Neural progenitor cell (in vitro differentiated cells): ENCODE data around the gene GRK3. TPM values are rescaled to one million over a fixed set of nuclear protein-coding genes. Genes with fewer than 3 reads are reported as not detected.

ENCODE experiments used
- DNase-seq: peaks from one replicate; pipeline ENCODE4 v3.0.0-alpha.2; 2016; ENCODE audit warnings: low spot score
- H2AFZ ChIP-seq: fragments of 200-600 bp; sonication (generic); replicated peaks from 2 replicates; pipeline ENCODE4 v1.6.1; 2016; ENCODE audit warnings: antibody characterized with exemption
- H3F3A ChIP-seq: fragments of 200-600 bp; sonication (generic); 2 replicates; pipeline ENCODE4 v1.6.1; 2016; ENCODE audit warnings: antibody characterized with exemption, low read depth
- H3K27ac ChIP-seq: fragments of 200-600 bp; sonication (generic); 2 replicates; pipeline ENCODE4 v1.5.1; 2016; ENCODE audit warnings: mild to moderate bottlenecking
- H3K27me3 ChIP-seq: fragments of 200-600 bp; sonication (generic); 2 replicates; pipeline ENCODE4 v1.6.1; 2016; ENCODE audit warnings: mild to moderate bottlenecking, moderate library complexity
- H3K36me3 ChIP-seq: fragments of 200-600 bp; sonication (generic); 2 replicates; pipeline ENCODE4 v1.5.1; 2016
- H3K4me1 ChIP-seq: fragments of 200-600 bp; sonication (generic); 2 replicates; pipeline ENCODE4 v1.6.1; 2016; ENCODE audit warnings: mixed run types
- H3K4me2 ChIP-seq: fragments of 200-600 bp; sonication (generic); 2 replicates; pipeline ENCODE4 v1.6.1; 2016
- H3K4me3 ChIP-seq: fragments of 200-600 bp; sonication (generic); 2 replicates; pipeline ENCODE4 v1.5.1; 2016
- H3K79me2 ChIP-seq: fragments of 200-600 bp; sonication (generic); 2 replicates; pipeline ENCODE4 v1.6.1; 2016; ENCODE audit warnings: low read depth
- H3K9ac ChIP-seq: fragments of 200-600 bp; sonication (generic); 2 replicates; pipeline ENCODE4 v1.6.1; 2016
- H3K9me3 ChIP-seq: fragments of 200-600 bp; sonication (generic); 2 replicates; pipeline ENCODE4 v1.5.1; 2016; ENCODE audit warnings: low read depth
- H4K20me1 ChIP-seq: fragments of 200-600 bp; sonication (generic); 2 replicates; pipeline ENCODE4 v1.6.1; 2016; ENCODE audit warnings: low read depth
- H3K27ac Mint-ChIP-seq: 3 replicates; pipeline ENCODE4 v1.8.0; 2021; ENCODE audit warnings: mixed read lengths
- H3K27me3 Mint-ChIP-seq: 2 replicates; pipeline ENCODE4 v1.8.0; 2022; ENCODE audit warnings: low read depth, mild to moderate bottlenecking, inconsistent platforms, moderate library complexity, mixed read lengths; ENCODE audit not compliant: insufficient read depth
- H3K36me3 Mint-ChIP-seq: 3 replicates; pipeline ENCODE4 v1.8.0; 2021; ENCODE audit warnings: mixed read lengths
- H3K4me1 Mint-ChIP-seq: 3 replicates; pipeline ENCODE4 v1.8.0; 2021; ENCODE audit warnings: mixed read lengths
- H3K4me3 Mint-ChIP-seq: 3 replicates; pipeline ENCODE4 v1.8.0; 2021; ENCODE audit warnings: mild to moderate bottlenecking, moderate library complexity, mixed read lengths
- H3K9me3 Mint-ChIP-seq: 3 replicates; pipeline ENCODE4 v1.8.0; 2020; ENCODE audit warnings: mixed read lengths
- CTCF ChIP-seq: fragments of 200-600 bp; sonication (generic); IDR thresholded peaks from 2 replicates; pipeline ENCODE4 v1.5.1; 2017; ENCODE audit warnings: antibody characterized with exemption, mild to moderate bottlenecking
- EZH2 ChIP-seq: fragments of 200-600 bp; sonication (generic); IDR thresholded peaks from 2 replicates; pipeline ENCODE4 v1.6.1; 2017; ENCODE audit warnings: antibody characterized with exemption, mild to moderate bottlenecking, moderate library complexity
- EZH2phosphoT487 ChIP-seq: fragments of 200-600 bp; sonication (generic); IDR thresholded peaks from 2 replicates; pipeline ENCODE4 v1.6.1; 2017; ENCODE audit warnings: antibody characterized with exemption
- total RNA-seq: library from RNA; depleted of rRNA; stranded (reverse); fragments of >200 nt; gene quantifications from 2 replicates; pipeline ENCODE4 v1.2.3, GENCODE V29; 2015; ENCODE audit warnings: low replicate concordance

Gene GRK3
- total RNA-seq, 1 donor from 2014 or later, result 20.8 TPM

- H3K36me3 Mint-ChIP-seq, result peaks cover 2% of the 10 kb centered on the region
- no peak overlapping the region for H3K4me3 ChIP-seq
- H3K9me3 Mint-ChIP-seq, result no peaks in the 10 kb centered on the region
- no peaks in the 10 kb centered on the region for H3K9me3 ChIP-seq
- no peaks in the 10 kb centered on the region for H3F3A ChIP-seq
- H3K27ac ChIP-seq, result no peak overlapping the region
- H3K4me1 ChIP-seq, result peaks cover 13% of the 10 kb centered on the region
- no peak overlapping the region for H3K4me2 ChIP-seq
- TF ChIP-seq EZH2 (no peak), CTCF (no peak), EZH2phosphoT487 (no peak)
- H3K27me3 Mint-ChIP-seq, result peaks cover 5% of the 10 kb centered on the region
- H2AFZ ChIP-seq, result no peak overlapping the region
- H3K27ac Mint-ChIP-seq, result peak overlapping the region; percentile 37
- peaks cover 37% of the 10 kb centered on the region for H3K4me1 Mint-ChIP-seq
- H3K36me3 ChIP-seq, result no peaks in the 10 kb centered on the region
- DNase-seq, result peak; percentile 31
- H3K79me2 ChIP-seq, result no peaks in the 10 kb centered on the region
- H3K4me3 Mint-ChIP-seq, result no peak overlapping the region
- no peaks in the 10 kb centered on the region for H4K20me1 ChIP-seq
- H3K27me3 ChIP-seq, result no peaks in the 10 kb centered on the region
- H3K9ac ChIP-seq, result no peak overlapping the region
Observed at GRCh38 chr22:25701056-25701780, 136.7 kb downstream of the GRK3 start.

DNA sequence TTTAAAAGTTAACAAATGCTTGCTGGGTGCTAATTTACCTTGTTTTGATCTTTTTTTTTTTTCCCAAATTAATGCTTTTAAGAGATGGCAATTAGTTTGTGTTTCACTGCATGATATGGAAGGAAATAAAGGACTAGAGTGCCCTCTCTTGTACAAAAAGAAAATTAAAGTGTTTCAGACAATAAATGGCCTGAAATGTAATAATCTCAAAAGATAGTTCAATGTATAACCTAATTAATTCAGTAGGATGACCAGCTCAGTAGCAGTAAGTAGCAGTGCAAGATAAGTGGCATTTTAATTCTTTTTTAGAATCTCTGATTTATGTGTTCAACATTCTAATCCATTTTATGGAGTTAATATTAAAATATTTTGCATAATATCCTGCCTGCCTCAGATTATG is 137.6 kb downstream of the GRK3 start:
- Histone ChIP-seq H3K79me2 (no peaks in the 10 kb centered on the region), H3K36me3 (no peaks in the 10 kb centered on the region), H2AFZ (no peak overlapping the region), H3K4me1 (peaks cover 13% of the 10 kb centered on the region), H4K20me1 (no peaks in the 10 kb centered on the region), H3K9ac (no peak overlapping the region), H3K27me3 (no peaks in the 10 kb centered on the region), H3K4me2 (no peak overlapping the region), H3K9me3 (no peaks in the 10 kb centered on the region), H3K27ac (no peak overlapping the region), H3K4me3 (no peak overlapping the region), H3F3A (no peaks in the 10 kb centered on the region)
- H3K27ac Mint-ChIP-seq, result no peak overlapping the region
- H3K9me3 Mint-ChIP-seq, result no peaks in the 10 kb centered on the region
- peaks cover 5% of the 10 kb centered on the region for H3K27me3 Mint-ChIP-seq
- peaks cover 1% of the 10 kb centered on the region for H3K36me3 Mint-ChIP-seq
- peak overlapping the region; percentile 5 for H3K4me3 Mint-ChIP-seq
- H3K4me1 Mint-ChIP-seq, result peaks cover 37% of the 10 kb centered on the region
- no peak for DNase-seq
- TF ChIP-seq CTCF (peak; percentile 49), EZH2 (no peak)

- Histone ChIP-seq H3K36me3 (no peaks in the 10 kb centered on the region), H3K4me3 (no peak overlapping the region), H3K9me3 (no peaks in the 10 kb centered on the region), H4K20me1 (no peaks in the 10 kb centered on the region), H3F3A (no peaks in the 10 kb centered on the region), H3K27me3 (no peaks in the 10 kb centered on the region), H3K9ac (no peak overlapping the region), H3K27ac (no peak overlapping the region), H3K79me2 (no peaks in the 10 kb centered on the region), H3K4me1 (peaks cover 13% of the 10 kb centered on the region), H3K4me2 (no peak overlapping the region), H2AFZ (no peak overlapping the region)
- no peak for DNase-seq
- Mint-ChIP-seq H3K9me3 (no peaks in the 10 kb centered on the region), H3K27ac (no peak overlapping the region), H3K27me3 (peaks cover 5% of the 10 kb centered on the region), H3K4me3 (no peak overlapping the region), H3K4me1 (peaks cover 32% of the 10 kb centered on the region), H3K36me3 (peaks cover 1% of the 10 kb centered on the region)
- TF ChIP-seq EZH2, result no peak
- TF ChIP-seq CTCF, result no peak
- TF ChIP-seq EZH2phosphoT487, result no peak
Observed at GRCh38 chr22:25702571-25703167, 138.2 kb downstream of the GRK3 start.
